ENCODE data around the gene CYP17A1.
"Not testable (repeated sequence)": the region's sequence is repeated elsewhere in the genome, so short reads cannot be mapped to it uniquely, and the experiment has no call there.

The CYP17A1 gene

DNA sequence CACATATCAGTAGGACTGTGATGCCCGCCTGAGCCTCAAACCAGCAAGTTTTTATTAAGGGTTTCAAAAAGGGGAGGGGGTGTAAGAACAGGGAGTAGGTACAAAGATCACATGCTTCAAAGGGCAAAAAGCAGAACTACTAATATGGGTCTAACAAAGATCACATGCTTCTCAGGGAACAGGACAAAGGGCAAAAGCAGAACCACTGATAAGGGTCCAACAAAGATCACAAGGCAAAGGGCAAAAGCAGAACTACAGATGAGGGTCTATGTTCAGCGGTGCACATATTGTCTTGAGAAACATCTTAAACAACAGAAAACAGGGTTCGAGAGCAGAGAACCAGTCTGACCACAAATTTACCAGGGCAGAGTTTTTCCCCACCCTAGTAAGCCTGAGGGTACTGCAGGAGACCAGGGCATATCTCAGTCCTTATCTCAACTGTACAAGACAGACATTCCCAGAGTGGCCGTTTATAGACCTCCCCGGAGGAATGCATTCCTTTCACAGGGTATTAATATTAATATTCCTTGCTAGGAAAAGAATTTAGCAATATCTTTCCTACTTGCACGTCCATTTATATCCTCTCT is 7.1 kb upstream of the CYP17A1 start:
- not testable (repeated sequence) for H3K4me3 ChIP-seq (ENCODE audit: insufficient read depth in 1 of 2, low read depth in 1 of 2, low read length in 2 of 2); H2BK120ac ChIP-seq (ENCODE audit: low read depth, low read length); H3K9ac ChIP-seq (ENCODE audit: low read length); H3K18ac ChIP-seq (ENCODE audit: low read depth in 1 of 2, low read length in 2 of 2); H2AK5ac ChIP-seq (ENCODE audit: low read length, severe bottlenecking); H3K79me1 ChIP-seq (replicated peaks; ENCODE audit: low read length, poor library complexity, severe bottlenecking); H3K36me3 ChIP-seq (ENCODE audit: control insufficient read depth in 1 of 2, insufficient read depth in 2 of 2, low read depth in 1 of 2, low read length in 2 of 2); H3K4me1 ChIP-seq (ENCODE audit: control insufficient read depth, insufficient read depth, low read depth, low read length); H2BK5ac ChIP-seq (ENCODE audit: low read depth, low read length, poor library complexity, severe bottlenecking); H2BK12ac ChIP-seq (ENCODE audit: low read length in 2 of 2); DNase-seq; H3K4me2 ChIP-seq (ENCODE audit: low read length, poor library complexity, severe bottlenecking); H4K8ac ChIP-seq (ENCODE audit: low read length); H3K14ac ChIP-seq (ENCODE audit: low read length in 2 of 2); H2AFZ ChIP-seq (ENCODE audit: low read depth, low read length); H3K9me3 ChIP-seq (ENCODE audit: control insufficient read depth, low read length); H3K27ac ChIP-seq (ENCODE audit: low read length, poor library complexity, severe bottlenecking); H2BK15ac ChIP-seq (ENCODE audit: low read depth, poor library complexity, severe bottlenecking); H3K23ac ChIP-seq (ENCODE audit: low read length in 2 of 2); H4K91ac ChIP-seq (ENCODE audit: low read length); H3K4ac ChIP-seq (ENCODE audit: low read depth in 1 of 2, low read length in 2 of 2)
- 86% methylated on average over 4 of the region's 6 CpGs for WGBS
- H3K27me3 ChIP-seq (ENCODE audit: control insufficient read depth in 1 of 2, insufficient read depth in 1 of 2, low read length in 2 of 2), result peaks cover 9 to 16% of the 10 kb centered on the region in 2 experiments

DNA sequence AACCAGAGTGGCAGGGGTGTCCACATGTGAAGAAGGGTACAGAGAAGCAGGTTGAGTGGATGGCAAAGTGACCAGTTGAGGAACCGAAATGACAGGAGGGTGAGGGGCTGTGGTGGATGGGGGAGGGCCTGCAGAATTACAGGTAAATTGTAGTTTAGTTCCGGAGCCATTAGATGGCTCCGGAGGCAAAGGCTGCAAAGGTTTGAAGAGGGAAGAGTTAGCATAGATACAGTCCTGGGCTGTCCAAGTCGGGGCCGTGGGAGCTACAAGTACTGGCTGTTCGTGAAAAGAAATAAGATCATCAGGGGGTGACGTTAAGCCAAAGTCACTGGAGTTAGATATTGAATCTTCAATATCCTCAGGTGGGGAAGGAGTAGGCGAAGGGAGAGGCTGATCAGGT is 5.9 kb upstream of the CYP17A1 start:
- WGBS, result 79% methylated on average over 8 of the region's 8 CpGs
- not testable (repeated sequence) for H3K36me3 ChIP-seq (ENCODE audit: control insufficient read depth in 1 of 2, insufficient read depth in 2 of 2, low read depth in 1 of 2, low read length in 2 of 2); DNase-seq

DNA sequence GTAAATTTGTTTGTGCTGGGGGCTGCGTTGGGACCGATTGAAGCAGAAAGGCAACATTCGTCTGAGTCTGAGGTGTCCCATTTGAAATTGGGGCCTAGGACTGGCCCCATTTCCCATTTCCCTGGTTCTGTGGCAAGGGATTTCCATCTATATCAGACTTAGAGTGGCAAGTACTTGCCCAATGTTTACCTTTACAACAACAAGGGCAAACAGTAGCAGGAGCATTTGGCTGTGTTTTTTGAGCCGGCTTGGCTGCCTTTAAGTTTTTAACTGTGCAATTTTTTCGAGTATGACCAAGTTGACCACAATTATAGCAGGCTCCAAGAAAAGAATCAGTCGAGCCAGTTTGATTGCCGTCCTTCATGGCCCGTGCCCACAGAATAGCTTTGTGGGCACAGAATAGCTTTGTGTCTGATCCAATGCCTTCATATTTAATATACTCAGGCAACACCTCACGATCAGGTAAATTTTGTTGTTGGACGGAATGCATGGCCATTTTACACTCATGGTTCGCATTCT is 4.7 kb upstream of the CYP17A1 start:
- Histone ChIP-seq H2BK12ac (ENCODE audit: low read length in 2 of 2) (no peak overlapping the region), H4K8ac (ENCODE audit: low read length) (no peak overlapping the region), H3K36me3 (ENCODE audit: control insufficient read depth in 1 of 2, insufficient read depth in 2 of 2, low read depth in 1 of 2, low read length in 2 of 2) (no peaks in the 10 kb centered on the region), H3K9ac (ENCODE audit: low read length) (no peak overlapping the region), H3K27me3 (ENCODE audit: control insufficient read depth in 1 of 2, insufficient read depth in 1 of 2, low read length in 2 of 2) (peaks cover 9 to 16% of the 10 kb centered on the region in 2 experiments), H2BK5ac (ENCODE audit: low read depth, low read length, poor library complexity, severe bottlenecking) (no peak overlapping the region), H2AFZ (ENCODE audit: low read depth, low read length) (no peak overlapping the region), H3K18ac (ENCODE audit: low read depth in 1 of 2, low read length in 2 of 2) (no peak overlapping the region), H3K27ac (ENCODE audit: low read length, poor library complexity, severe bottlenecking) (no peak overlapping the region), H3K79me1 (replicated peaks; ENCODE audit: low read length, poor library complexity, severe bottlenecking) (no peaks in the 10 kb centered on the region), H3K4me2 (ENCODE audit: low read length, poor library complexity, severe bottlenecking) (no peak overlapping the region), H3K14ac (ENCODE audit: low read length in 2 of 2) (no peak overlapping the region), H3K4me3 (ENCODE audit: insufficient read depth in 1 of 2, low read depth in 1 of 2, low read length in 2 of 2) (no peak overlapping the region), H2AK5ac (ENCODE audit: low read length, severe bottlenecking) (no peak overlapping the region), H3K4ac (ENCODE audit: low read depth in 1 of 2, low read length in 2 of 2) (no peak overlapping the region), H2BK15ac (ENCODE audit: low read depth, poor library complexity, severe bottlenecking) (no peak overlapping the region), H3K23ac (ENCODE audit: low read length in 2 of 2) (no peak overlapping the region), H3K4me1 (ENCODE audit: control insufficient read depth, insufficient read depth, low read depth, low read length) (no peaks in the 10 kb centered on the region), H2BK120ac (ENCODE audit: low read depth, low read length) (no peak overlapping the region), H3K9me3 (ENCODE audit: control insufficient read depth, low read length) (peaks cover 16% of the 10 kb centered on the region), H4K91ac (ENCODE audit: low read length) (no peak overlapping the region)
- no peak for DNase-seq
- WGBS, result 91% methylated on average over 11 of the region's 11 CpGs

More for the DNA sequence above, 5.9 kb upstream of the CYP17A1 start:
- not testable (repeated sequence) for H2BK5ac ChIP-seq (ENCODE audit: low read depth, low read length, poor library complexity, severe bottlenecking); H3K27ac ChIP-seq (ENCODE audit: low read length, poor library complexity, severe bottlenecking); H2AK5ac ChIP-seq (ENCODE audit: low read length, severe bottlenecking); H3K79me1 ChIP-seq (replicated peaks; ENCODE audit: low read length, poor library complexity, severe bottlenecking); H4K91ac ChIP-seq (ENCODE audit: low read length); H3K18ac ChIP-seq (ENCODE audit: low read depth in 1 of 2, low read length in 2 of 2); H2BK120ac ChIP-seq (ENCODE audit: low read depth, low read length); H2AFZ ChIP-seq (ENCODE audit: low read depth, low read length); H3K4me2 ChIP-seq (ENCODE audit: low read length, poor library complexity, severe bottlenecking); H3K4me3 ChIP-seq (ENCODE audit: insufficient read depth in 1 of 2, low read depth in 1 of 2, low read length in 2 of 2); H4K8ac ChIP-seq (ENCODE audit: low read length); H2BK15ac ChIP-seq (ENCODE audit: low read depth, poor library complexity, severe bottlenecking); H3K4me1 ChIP-seq (ENCODE audit: control insufficient read depth, insufficient read depth, low read depth, low read length); H3K14ac ChIP-seq (ENCODE audit: low read length in 2 of 2); H3K9me3 ChIP-seq (ENCODE audit: control insufficient read depth, low read length); H3K9ac ChIP-seq (ENCODE audit: low read length); H3K4ac ChIP-seq (ENCODE audit: low read depth in 1 of 2, low read length in 2 of 2); H3K23ac ChIP-seq (ENCODE audit: low read length in 2 of 2); H2BK12ac ChIP-seq (ENCODE audit: low read length in 2 of 2)
- H3K27me3 ChIP-seq (ENCODE audit: control insufficient read depth in 1 of 2, insufficient read depth in 1 of 2, low read length in 2 of 2), result peaks cover 9 to 16% of the 10 kb centered on the region in 2 experiments

DNA sequence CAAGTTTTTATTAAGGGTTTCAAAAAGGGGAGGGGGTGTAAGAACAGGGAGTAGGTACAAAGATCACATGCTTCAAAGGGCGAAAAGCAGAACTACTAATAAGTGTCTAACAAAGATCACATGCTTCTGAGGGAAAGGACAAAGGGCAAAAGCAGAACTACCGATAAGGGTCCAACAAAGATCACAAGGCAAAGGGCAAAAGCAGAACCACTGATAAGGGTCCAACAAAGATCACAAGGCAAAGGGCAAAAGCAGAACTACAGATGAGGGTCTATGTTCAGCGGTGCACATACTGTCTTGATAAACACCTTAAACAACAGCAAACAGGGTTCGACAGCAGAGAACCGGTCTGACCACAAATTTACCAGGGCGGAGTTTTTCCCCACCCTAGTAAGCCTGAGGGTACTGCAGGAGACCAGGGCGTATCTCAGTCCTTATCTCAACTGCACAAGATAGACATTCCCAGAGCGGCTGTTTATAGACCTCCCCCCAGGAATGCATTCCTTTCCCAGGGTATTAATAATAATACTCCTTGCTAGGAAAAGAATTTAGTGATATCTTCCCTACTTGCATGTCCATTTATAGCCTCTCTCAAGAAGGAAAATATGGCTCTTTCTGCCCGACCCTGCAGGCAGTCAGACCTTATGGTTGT is 1.2 kb upstream of the CYP17A1 start:
- not testable (repeated sequence) for H4K91ac ChIP-seq (ENCODE audit: low read length); DNase-seq; H4K8ac ChIP-seq (ENCODE audit: low read length); H2BK120ac ChIP-seq (ENCODE audit: low read depth, low read length); H2BK12ac ChIP-seq (ENCODE audit: low read length in 2 of 2); H2AK5ac ChIP-seq (ENCODE audit: low read length, severe bottlenecking); H3K36me3 ChIP-seq (ENCODE audit: control insufficient read depth in 1 of 2, insufficient read depth in 2 of 2, low read depth in 1 of 2, low read length in 2 of 2); H3K9ac ChIP-seq (ENCODE audit: low read length); H2BK5ac ChIP-seq (ENCODE audit: low read depth, low read length, poor library complexity, severe bottlenecking); H3K4ac ChIP-seq (ENCODE audit: low read depth in 1 of 2, low read length in 2 of 2); H3K4me3 ChIP-seq (ENCODE audit: insufficient read depth in 1 of 2, low read depth in 1 of 2, low read length in 2 of 2); H2AFZ ChIP-seq (ENCODE audit: low read depth, low read length); H3K14ac ChIP-seq (ENCODE audit: low read length in 2 of 2); H3K79me1 ChIP-seq (replicated peaks; ENCODE audit: low read length, poor library complexity, severe bottlenecking); H3K27ac ChIP-seq (ENCODE audit: low read length, poor library complexity, severe bottlenecking); H3K23ac ChIP-seq (ENCODE audit: low read length in 2 of 2); H2BK15ac ChIP-seq (ENCODE audit: low read depth, poor library complexity, severe bottlenecking); H3K18ac ChIP-seq (ENCODE audit: low read depth in 1 of 2, low read length in 2 of 2); H3K4me1 ChIP-seq (ENCODE audit: control insufficient read depth, insufficient read depth, low read depth, low read length); H3K4me2 ChIP-seq (ENCODE audit: low read length, poor library complexity, severe bottlenecking)
- peaks cover 16 to 24% of the 10 kb centered on the region in 2 experiments for H3K27me3 ChIP-seq (ENCODE audit: control insufficient read depth in 1 of 2, insufficient read depth in 1 of 2, low read length in 2 of 2)
- peaks cover 13% of the 10 kb centered on the region for H3K9me3 ChIP-seq (ENCODE audit: control insufficient read depth, low read length)
- 91% methylated on average over 8 of the region's 9 CpGs for WGBS
